HG03469 (cell line): ENCODE results near the gene MKLN1.

Experiments used
- ATAC-seq: cut with Tn5 transposase; IDR thresholded peaks from one replicate; pipeline ENCODE4 v1.9.1; 2021; ENCODE audit warnings: mild to moderate bottlenecking, moderate library complexity, moderate number of reproducible peaks; ENCODE audit not compliant: unreplicated experiment

Gene MKLN1

GRCh38 chr7:131346885-131347592 lies 19.4 kb downstream of the MKLN1 start:
- no peak for ATAC-seq

- ATAC-seq: no peak
Measured at GRCh38 chr7:131352032-131352431, 24.4 kb downstream of the MKLN1 start.

GRCh38 chr7:131354390-131354789 lies 26.7 kb downstream of the MKLN1 start:
- ATAC-seq: no peak

GRCh38 chr7:131355917-131356777 lies 28.5 kb downstream of the MKLN1 start:
- no peak for ATAC-seq

- ATAC-seq: no peak
Measured at GRCh38 chr7:131357282-131357880, 29.7 kb downstream of the MKLN1 start.

- ATAC-seq: no peak
Measured at GRCh38 chr7:131358636-131359035, 31.0 kb downstream of the MKLN1 start.

GRCh38 chr7:131359136-131359776 lies 31.6 kb downstream of the MKLN1 start:
- ATAC-seq: no peak

GRCh38 chr7:131363719-131364118 lies 36.0 kb downstream of the MKLN1 start:
- no peak for ATAC-seq

- ATAC-seq: no peak
Measured at GRCh38 chr7:131364767-131365344, 37.2 kb downstream of the MKLN1 start.

- no peak for ATAC-seq
Measured at GRCh38 chr7:131365838-131366237, 38.2 kb downstream of the MKLN1 start.

GRCh38 chr7:131369354-131369753 lies 41.7 kb downstream of the MKLN1 start:
- no peak for ATAC-seq

- peak; percentile 61 for ATAC-seq
Measured at GRCh38 chr7:131370523-131370968, 42.9 kb downstream of the MKLN1 start.

GRCh38 chr7:131371411-131371810 lies 43.7 kb downstream of the MKLN1 start:
- no peak for ATAC-seq

- no peak for ATAC-seq
Measured at GRCh38 chr7:131372554-131372953, 44.9 kb downstream of the MKLN1 start.

- no peak for ATAC-seq
Measured at GRCh38 chr7:131374821-131375220, 47.1 kb downstream of the MKLN1 start.

GRCh38 chr7:131381069-131381838 lies 53.6 kb downstream of the MKLN1 start:
- no peak for ATAC-seq

- ATAC-seq: no peak
Measured at GRCh38 chr7:131383417-131384285, 56.0 kb downstream of the MKLN1 start.

- ATAC-seq: no peak
Measured at GRCh38 chr7:131384286-131384635, 56.6 kb downstream of the MKLN1 start.

GRCh38 chr7:131385039-131385605 lies 57.4 kb downstream of the MKLN1 start:
- ATAC-seq: no peak
